Mucosa of descending colon (tissue), 3 donors: Measurements from ENCODE around the gene HSD3B7. TPM values are rescaled to one million over a fixed set of nuclear protein-coding genes. Genes with fewer than 3 reads are reported as not detected.

ENCODE experiments used
- ATAC-seq: fragments of 200-7000 bp; cut with Tn5 transposase; one replicate; pipeline ENCODE4 v1.9.1; 2020; ENCODE audit warnings: mild to moderate bottlenecking, moderate library complexity
- DNase-seq, 3 donors: peaks; one replicate each; pipeline ENCODE4 v3.0.0-alpha.2; 2020
- H3K36me3 ChIP-seq: fragments of 200-600 bp; one replicate; pipeline ENCODE4 v1.8.0; 2021; ENCODE audit warnings: low read depth, mild to moderate bottlenecking
- H3K4me1 ChIP-seq: fragments of 200-600 bp; one replicate; pipeline ENCODE4 v1.8.0; 2021; ENCODE audit warnings: low read depth, mild to moderate bottlenecking
- H3K4me3 ChIP-seq: fragments of 200-600 bp; one replicate; pipeline ENCODE4 v1.8.0; 2021; ENCODE audit warnings: mild to moderate bottlenecking
- H3K9me3 ChIP-seq: fragments of 200-600 bp; one replicate; pipeline ENCODE4 v1.8.0; 2021; ENCODE audit warnings: mild to moderate bottlenecking
- CTCF ChIP-seq: fragments of 200-600 bp; IDR thresholded peaks from one replicate; pipeline ENCODE4 v1.8.0; 2022; ENCODE audit warnings: antibody characterized with exemption, mild to moderate bottlenecking
- intact Hi-C, 2 donors: fragments of 100-400 bp; cut with DNase I in 1 of 2; cut with micrococcal nuclease in 1 of 2; formaldehyde crosslinking; loops; one replicate each; pipeline versions ENCODE4 v1.11.0 to v1.11.1; 2022; cut with DNase I, micrococcal nuclease
- total RNA-seq, 3 donors: library from RNA; stranded (reverse); fragmentation: NEBNext Ultra II Directional in 2 of 3; extraction: Animal tissue kit (Norgen Biotek cat#: 25700) in 2 of 3; gene quantifications; one replicate each; pipeline versions ENCODE4 v1.2.1 to v1.2.4, GENCODE V29; 2021 to 2023
- donor health status: DM: no; HTN: no; CAD: no; lungs with moderate emphysema.
- donor health status: DM: no; HTN: no; CAD: no.
- donor health status: DM: no; HTN: yes; CAD: no.

The HSD3B7 gene
- total RNA-seq, 3 donors from 2014 or later: 16.5 to 27.7 (median 23.2) TPM

GRCh38 chr16:30949650-30950515 lies 35.1 kb upstream of the HSD3B7 start:
- Histone ChIP-seq H3K9me3 (no peaks in the 10 kb centered on the region), H3K36me3 (no peaks in the 10 kb centered on the region), H3K4me1 (peaks cover 19% of the 10 kb centered on the region), H3K4me3 (peak overlapping the region; percentile 56)
- TF ChIP-seq CTCF: no peak
- DNase-seq: peak; percentile 80 to 91 (median 83)
- ATAC-seq: peak; percentile 74
- intact Hi-C loops: no loop called here

GRCh38 chr16:30950516-30951065 lies 34.4 kb upstream of the HSD3B7 start:
- ATAC-seq (no peak), DNase-seq (no peak)
- no peak overlapping the region for H3K4me3 ChIP-seq
- no peak for TF ChIP-seq CTCF
- no peaks in the 10 kb centered on the region for H3K36me3 ChIP-seq
- intact Hi-C loops: no loop called here
- no peaks in the 10 kb centered on the region for H3K9me3 ChIP-seq
- peaks cover 19% of the 10 kb centered on the region for H3K4me1 ChIP-seq

DNA sequence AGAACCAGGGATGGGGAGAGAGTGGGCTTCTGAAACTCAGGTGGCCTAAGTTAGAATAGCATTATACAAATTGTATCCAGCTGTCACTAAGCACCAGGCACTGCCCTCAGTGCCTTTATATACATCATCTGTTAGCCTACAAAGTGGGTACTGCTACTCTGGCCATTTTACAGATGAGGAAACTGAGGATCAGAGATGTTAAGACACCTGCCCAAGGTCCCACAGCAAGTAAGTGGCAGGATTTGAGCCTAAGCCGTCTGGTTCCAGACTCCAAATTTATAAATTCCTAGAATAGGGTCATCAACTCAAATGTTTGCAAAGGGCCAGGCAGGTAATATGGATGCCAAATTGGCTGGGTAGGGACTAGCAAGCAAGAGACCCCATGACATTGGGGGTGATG lies 33.8 kb upstream of the HSD3B7 start:
- H3K36me3 ChIP-seq: no peaks in the 10 kb centered on the region
- DNase-seq (no peak), ATAC-seq (no peak)
- H3K9me3 ChIP-seq: no peaks in the 10 kb centered on the region
- H3K4me1 ChIP-seq: peaks cover 19% of the 10 kb centered on the region
- no peak overlapping the region for H3K4me3 ChIP-seq
- no peak for TF ChIP-seq CTCF
- intact Hi-C loops: no loop called here

- H3K4me1 ChIP-seq: peaks cover 19% of the 10 kb centered on the region
- intact Hi-C loops: no loop called here
- ATAC-seq: no peak
- TF ChIP-seq CTCF: no peak
- DNase-seq: peak in 1 of 3 donors; percentile 37
- no peaks in the 10 kb centered on the region for H3K9me3 ChIP-seq
- H3K36me3 ChIP-seq: no peaks in the 10 kb centered on the region
- H3K4me3 ChIP-seq: no peak overlapping the region
These were observed 33.3 kb upstream of the HSD3B7 start for GRCh38 chr16:30951750-30952149.

- ATAC-seq (no peak), DNase-seq (no peak)
- intact Hi-C loops: no loop called here
- Histone ChIP-seq H3K4me3 (no peak overlapping the region), H3K4me1 (peaks cover 19% of the 10 kb centered on the region), H3K9me3 (no peaks in the 10 kb centered on the region), H3K36me3 (no peaks in the 10 kb centered on the region)
- TF ChIP-seq CTCF: no peak
These were observed 31.9 kb upstream of the HSD3B7 start for GRCh38 chr16:30953111-30953510.
